HL-60/S4 (cell line): Measurements from ENCODE around the gene ANKRD62.
"Not testable (repeated sequence)": the region's sequence is repeated elsewhere in the genome, so short reads cannot be mapped to it uniquely, and the experiment has no call there.

Experiments used
- in situ Hi-C: fragments of 300-500 bp; cut with MboI; formaldehyde crosslinking; loops from 2 replicates; pipeline ENCODE4 v1.14.3; 2022; ENCODE audit warnings: low sequenced_read_pairs

Gene ANKRD62

GRCh38 chr18:12064086-12064763, 29.4 kb upstream of the ANKRD62 start:
- in situ Hi-C loops: no loop called here

GRCh38 chr18:12065397-12065796, 28.2 kb upstream of the ANKRD62 start:
- in situ Hi-C loops: no loop called here

GRCh38 chr18:12066910-12067511, 26.6 kb upstream of the ANKRD62 start:
- in situ Hi-C loops: no loop called here

DNA sequence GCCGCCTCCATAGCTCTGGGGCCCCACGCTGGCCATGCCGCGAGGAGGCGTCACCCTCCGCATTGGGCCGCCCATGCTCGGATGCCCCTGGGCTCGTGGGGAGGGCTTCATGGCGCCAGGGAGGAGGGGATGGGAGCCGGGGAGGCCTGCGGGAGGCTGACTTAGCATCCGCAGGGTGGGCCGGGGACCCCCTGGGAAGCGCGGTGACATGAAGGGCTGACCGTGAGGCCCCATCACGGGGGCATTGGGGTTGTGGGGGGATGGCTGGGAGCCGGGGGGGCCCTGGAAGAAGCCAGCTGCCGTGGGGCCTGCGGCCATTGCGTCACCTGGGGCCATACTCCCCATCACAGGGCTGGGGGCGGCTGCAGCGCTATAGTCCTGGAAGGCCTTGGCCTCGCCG, 26.0 kb upstream of the ANKRD62 start:
- in situ Hi-C loops: no loop called here

DNA sequence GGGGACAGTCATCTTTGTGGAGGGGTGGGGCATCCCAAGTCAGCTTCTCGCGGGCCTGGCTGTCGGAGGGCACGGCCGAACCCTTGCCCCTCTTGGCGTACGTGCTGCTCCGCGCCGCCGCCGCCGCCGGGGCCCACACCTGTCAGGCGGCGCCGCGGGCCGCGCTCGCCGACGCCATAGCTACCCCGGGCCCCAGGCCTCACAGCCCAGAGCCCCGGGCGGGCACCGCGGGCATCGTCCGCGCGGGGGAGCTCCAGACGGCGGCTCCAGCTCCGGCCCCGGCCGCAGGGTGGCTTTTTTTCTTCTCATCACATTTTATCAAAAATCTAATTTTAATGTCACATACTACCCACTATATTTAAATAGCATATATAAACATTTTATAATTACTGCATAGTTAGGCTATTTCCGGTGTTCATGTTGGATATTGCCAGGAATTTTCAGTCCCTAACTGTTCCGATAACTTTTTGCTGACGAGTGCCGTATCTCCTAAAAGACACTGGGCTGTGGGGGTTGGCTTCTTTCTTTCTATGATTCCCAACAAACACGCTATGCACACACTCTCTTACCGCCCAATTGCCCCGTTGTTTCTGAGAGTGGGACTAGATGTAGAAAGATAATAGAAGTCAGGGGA, 25.2 kb upstream of the ANKRD62 start:
- in situ Hi-C loops: not testable (repeated sequence)

GRCh38 chr18:12068950-12069320, 24.7 kb upstream of the ANKRD62 start:
- in situ Hi-C loops: no loop called here

GRCh38 chr18:12071066-12071465, 22.6 kb upstream of the ANKRD62 start:
- in situ Hi-C loops: not testable (repeated sequence)

- in situ Hi-C loops: no loop called here
Observed at GRCh38 chr18:12072996-12073395, 20.6 kb upstream of the ANKRD62 start.

- in situ Hi-C loops: no loop called here
Observed at GRCh38 chr18:12074736-12075135, 18.9 kb upstream of the ANKRD62 start.

DNA sequence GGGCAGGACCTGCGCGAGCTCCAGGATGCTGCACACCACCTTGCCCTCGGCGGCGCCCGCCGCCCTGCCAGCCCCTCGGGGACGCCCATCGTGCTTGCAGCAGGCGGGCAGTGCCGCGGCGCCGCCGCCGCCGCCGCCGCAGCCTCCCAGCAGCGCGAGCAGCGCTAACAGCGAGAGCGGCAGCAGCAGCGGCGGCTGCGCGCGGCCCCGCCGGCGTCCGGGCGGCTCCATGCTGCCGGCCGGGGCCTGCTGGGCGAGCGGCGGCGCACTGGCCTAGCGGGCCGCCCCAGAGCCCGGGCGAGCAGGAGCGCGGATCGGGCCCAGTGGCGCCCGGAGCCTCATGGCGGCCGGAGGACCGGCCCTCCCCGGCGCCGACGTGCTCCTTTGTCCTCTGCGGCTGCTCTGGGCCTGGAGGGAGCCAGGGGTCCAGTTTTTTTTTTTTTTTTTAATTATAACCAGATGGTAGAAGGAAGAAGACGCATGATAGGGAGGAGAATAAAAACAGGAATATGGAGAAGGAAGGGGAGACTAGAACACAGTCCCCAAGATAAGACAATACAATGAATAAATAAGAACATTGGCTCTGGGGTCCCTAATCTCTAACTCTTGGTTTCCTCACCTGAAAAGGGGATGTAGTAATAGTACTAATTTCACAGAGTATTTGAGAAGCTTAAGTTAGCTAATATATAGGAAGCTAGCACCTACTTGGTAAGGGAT, 17.1 kb upstream of the ANKRD62 start:
- in situ Hi-C loops: no loop called here

DNA sequence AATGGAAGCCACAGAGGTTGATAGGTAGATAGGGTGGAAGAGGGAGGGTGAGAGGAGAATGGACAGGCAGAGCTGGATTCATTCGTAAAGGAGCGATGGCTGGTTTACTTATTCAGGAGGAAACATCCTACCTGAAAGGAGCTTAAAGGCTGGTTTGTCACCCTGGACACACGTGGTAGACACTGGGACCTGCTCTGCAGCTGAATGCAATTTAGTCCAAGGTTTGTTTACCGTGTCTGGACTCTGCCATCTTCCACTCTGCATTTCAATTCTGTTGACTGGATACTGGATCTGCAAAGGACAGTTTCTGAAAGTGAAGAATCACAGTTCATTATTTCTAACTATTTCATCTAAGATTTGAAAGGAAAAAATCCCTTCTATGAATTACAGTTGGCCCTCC, 15.6 kb upstream of the ANKRD62 start:
- in situ Hi-C loops: not testable (repeated sequence)

DNA sequence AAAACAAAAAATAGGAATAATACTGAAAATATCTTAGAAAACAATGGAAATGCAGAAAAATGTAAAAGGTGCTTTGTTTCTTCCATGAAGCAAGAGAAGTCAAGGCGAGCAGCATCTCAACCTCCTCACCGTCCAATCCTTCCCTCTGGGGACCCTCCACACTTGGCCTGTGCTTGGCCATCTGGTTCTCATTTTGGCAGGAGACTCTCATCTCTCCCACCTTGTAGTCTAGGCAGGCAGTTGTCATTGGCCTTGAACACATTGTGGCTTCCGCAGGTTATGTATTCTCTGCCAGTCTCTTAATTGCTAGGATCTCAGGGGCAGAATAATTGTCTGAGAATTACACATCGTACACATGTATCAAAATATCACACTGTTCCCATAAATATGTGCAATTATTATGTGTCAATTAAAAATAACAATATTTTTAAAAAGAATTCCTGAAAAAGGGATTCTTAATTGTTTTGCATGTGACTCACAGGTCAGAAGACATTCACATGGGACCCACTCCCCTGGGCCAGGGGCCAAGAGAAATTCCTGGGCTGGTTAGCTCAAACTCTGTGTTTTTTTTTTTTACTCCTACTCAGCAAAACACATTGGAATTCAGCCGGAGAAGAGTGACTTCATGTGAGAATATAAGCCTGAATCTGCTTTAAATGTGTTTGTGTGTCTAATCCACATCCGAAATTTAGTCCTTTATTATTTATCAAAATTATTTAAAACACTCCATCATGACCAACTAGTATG, 14.0 kb upstream of the ANKRD62 start:
- in situ Hi-C loops: no loop called here

DNA sequence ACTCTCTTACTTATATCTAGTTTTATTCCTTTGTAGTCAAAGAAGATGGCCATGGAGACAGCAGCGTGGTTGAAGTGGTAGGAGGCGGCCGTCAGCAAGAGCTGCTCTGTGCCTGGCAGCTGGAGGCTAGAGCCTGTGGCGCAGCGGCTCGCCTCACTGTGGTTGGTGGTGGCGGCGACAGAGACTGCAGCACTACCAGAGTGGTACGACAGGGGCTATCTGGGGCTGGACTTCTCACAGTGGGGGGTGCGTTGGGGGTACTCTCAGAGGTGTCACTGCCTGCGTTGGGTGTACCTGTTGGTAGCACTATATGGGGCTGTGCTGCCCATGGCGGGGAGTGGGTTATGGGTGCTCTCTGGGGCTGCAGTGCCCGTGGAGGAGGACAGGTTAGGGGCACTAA, 8.5 kb upstream of the ANKRD62 start:
- in situ Hi-C loops: no loop called here

DNA sequence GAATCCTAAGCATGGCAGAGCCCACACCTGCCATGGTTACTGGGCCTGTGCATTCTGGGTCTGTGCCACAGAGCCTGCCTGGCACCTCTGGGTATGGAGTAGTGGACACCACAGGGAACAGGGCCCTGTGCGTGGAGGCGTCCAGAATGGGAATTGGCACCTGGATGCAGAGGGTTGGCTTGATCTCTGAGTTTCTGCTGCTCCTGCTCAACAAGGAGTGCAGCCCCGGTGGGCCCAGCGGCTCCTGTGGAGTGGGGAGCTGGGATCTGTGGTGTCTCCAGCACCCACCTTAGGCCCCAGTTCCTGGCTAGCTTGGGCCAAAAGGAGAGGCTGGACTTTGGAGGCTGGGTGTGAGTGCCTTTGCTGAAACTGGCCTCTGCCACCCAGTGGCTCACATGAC, 7.9 kb upstream of the ANKRD62 start:
- in situ Hi-C loops: no loop called here

GRCh38 chr18:12086249-12086648, 7.4 kb upstream of the ANKRD62 start:
- in situ Hi-C loops: no loop called here

- in situ Hi-C loops: no loop called here
Observed at GRCh38 chr18:12086677-12087470, 6.8 kb upstream of the ANKRD62 start.

GRCh38 chr18:12087471-12088025, 6.1 kb upstream of the ANKRD62 start:
- in situ Hi-C loops: no loop called here

- in situ Hi-C loops: no loop called here
Observed at GRCh38 chr18:12088096-12088495, 5.5 kb upstream of the ANKRD62 start.

- in situ Hi-C loops: no loop called here
Observed at GRCh38 chr18:12088731-12089375, 4.8 kb upstream of the ANKRD62 start.
